ENCODE data around the gene MYT1. TPM values are rescaled to one million over a fixed set of nuclear protein-coding genes. Genes with fewer than 3 reads are reported as not detected.

MYT1 gene
- total and polyA plus RNA-seq, 2 of the 13 experiments (the other 11 are each of a cell fraction or from before 2014, with no cell fraction given) = 0.58 to 2.5 TPM

GRCh38 chr20:64220891-64221527 lies 56.8 kb downstream of the MYT1 start (continued):
- TF ChIP-seq E2F5 (CRISPR knock-in tag; conservative IDR thresholded peaks at IDR 0.05) = no peak
- no peak for TF ChIP-seq MAF1 (CRISPR knock-in tag; IDR thresholded peaks at IDR 0.05; ENCODE audit: borderline replicate concordance)
- peak; percentile 41; the same call in 1 of the 2 replicates for TF ChIP-seq ZHX1 (CRISPR knock-in tag; IDR thresholded peaks at IDR 0.05; ENCODE audit: low read depth)
- TF ChIP-seq TIGD3 (CRISPR knock-in tag; IDR thresholded peaks at IDR 0.05; ENCODE audit: borderline replicate concordance) = 0 out of 2 replicates have a peak, but pooled peaks have one; percentile 32
- no peak for TF ChIP-seq DZIP1 (CRISPR knock-in tag; IDR thresholded peaks at IDR 0.05)
- no peak for TF ChIP-seq PRPF4 (IDR thresholded peaks at IDR 0.05; ENCODE audit: low read depth, low read length, poor library complexity, severe bottlenecking)
- no peak for TF ChIP-seq ATAD3A (CRISPR knock-in tag; IDR thresholded peaks at IDR 0.05)
- TF ChIP-seq ZFP91 (CRISPR knock-in tag; IDR thresholded peaks at IDR 0.05; ENCODE audit: borderline replicate concordance) = no peak
- no peak for TF ChIP-seq ATF4 (CRISPR knock-in tag; IDR thresholded peaks at IDR 0.05)
- no peak for TF ChIP-seq ZBTB14 (CRISPR knock-in tag; IDR thresholded peaks at IDR 0.05)
- TF ChIP-seq CERS6 (CRISPR knock-in tag; IDR thresholded peaks at IDR 0.05) = no peak
- TF ChIP-seq MIER3 (CRISPR knock-in tag; IDR thresholded peaks at IDR 0.05; ENCODE audit: borderline replicate concordance) = no peak

Data from HepG2 (cell line).